ENCODE data around the gene KLF16. TPM values are rescaled to one million over a fixed set of nuclear protein-coding genes. Genes with fewer than 3 reads are reported as not detected.
A peak's percentile ranks its signal among the peaks of the same experiment; 100 is the strongest.

KLF16 gene
- total RNA-seq, 1 donor from 2014 or later = 13.2 TPM

GRCh38 chr19:1905110-1905862 lies 41.9 kb upstream of the KLF16 start, which contains the start of the genes ADAT3 and SCAMP4:
Gene ADAT3 (plus strand): TSS chr19:1905399. CDS start chr19:1912048, 6,649 bp downstream.
Gene SCAMP4 (plus strand): TSS chr19:1905399. CDS start chr19:1915020, 9,621 bp downstream.
- Mint-ChIP-seq H3K27ac (peak within 1 kb of the TSS; percentile 98), H3K9me3 (ENCODE audit: low read depth) (no peaks in the 10 kb centered on the region), H3K36me3 (ENCODE audit: insufficient read depth) (peaks cover 3% of the 10 kb centered on the region), H3K4me1 (ENCODE audit: low read depth) (peaks cover 10% of the 10 kb centered on the region), H3K4me3 (ENCODE audit: low read depth) (peak within 1 kb of the TSS; percentile 78), H3K27me3 (no peaks in the 10 kb centered on the region)
- peak; percentile 94 for DNase-seq (ENCODE audit: low spot score, unreplicated experiment)
- no peak for TF ChIP-seq CTCF (IDR thresholded peaks at IDR 0.05; ENCODE audit: unreplicated experiment)

- Mint-ChIP-seq H3K27ac (peak overlapping the region; percentile 98), H3K4me3 (ENCODE audit: low read depth) (peak overlapping the region; percentile 78)
Observed at GRCh38 chr19:1904860-1905109, 41.4 kb upstream of the KLF16 start.

GRCh38 chr19:1902923-1903322 lies 39.5 kb upstream of the KLF16 start:
- Mint-ChIP-seq H3K9me3 (ENCODE audit: low read depth) (no peaks in the 10 kb centered on the region), H3K27ac (no peak overlapping the region), H3K36me3 (ENCODE audit: insufficient read depth) (no peaks in the 10 kb centered on the region), H3K4me1 (ENCODE audit: low read depth) (peaks cover 10% of the 10 kb centered on the region), H3K27me3 (no peaks in the 10 kb centered on the region), H3K4me3 (ENCODE audit: low read depth) (no peak overlapping the region)
- TF ChIP-seq CTCF (IDR thresholded peaks at IDR 0.05; ENCODE audit: unreplicated experiment) = no peak
- DNase-seq (ENCODE audit: low spot score, unreplicated experiment) = no peak

More at GRCh38 chr19:1904860-1905109, 41.4 kb upstream of the KLF16 start:
- Mint-ChIP-seq H3K27me3 (no peaks in the 10 kb centered on the region), H3K4me1 (ENCODE audit: low read depth) (peaks cover 10% of the 10 kb centered on the region), H3K36me3 (ENCODE audit: insufficient read depth) (no peaks in the 10 kb centered on the region), H3K9me3 (ENCODE audit: low read depth) (no peaks in the 10 kb centered on the region)
- no peak for TF ChIP-seq CTCF (IDR thresholded peaks at IDR 0.05; ENCODE audit: unreplicated experiment)
- no peak for DNase-seq (ENCODE audit: low spot score, unreplicated experiment)

- no peak for TF ChIP-seq CTCF (IDR thresholded peaks at IDR 0.05; ENCODE audit: unreplicated experiment)
- Mint-ChIP-seq H3K4me3 (ENCODE audit: low read depth) (no peak overlapping the region), H3K36me3 (ENCODE audit: insufficient read depth) (no peaks in the 10 kb centered on the region), H3K27me3 (no peaks in the 10 kb centered on the region), H3K9me3 (ENCODE audit: low read depth) (no peaks in the 10 kb centered on the region), H3K27ac (no peak overlapping the region), H3K4me1 (ENCODE audit: low read depth) (peaks cover 14% of the 10 kb centered on the region)
- DNase-seq (ENCODE audit: low spot score, unreplicated experiment) = no peak
Observed at GRCh38 chr19:1901940-1902404, 38.6 kb upstream of the KLF16 start.

GRCh38 chr19:1896508-1896907 lies 33.1 kb upstream of the KLF16 start:
- TF ChIP-seq CTCF (IDR thresholded peaks at IDR 0.05; ENCODE audit: unreplicated experiment) = no peak
- no peak for DNase-seq (ENCODE audit: low spot score, unreplicated experiment)
- Mint-ChIP-seq H3K27ac (no peak overlapping the region), H3K4me3 (ENCODE audit: low read depth) (no peak overlapping the region), H3K36me3 (ENCODE audit: insufficient read depth) (no peaks in the 10 kb centered on the region), H3K4me1 (ENCODE audit: low read depth) (peaks cover 4% of the 10 kb centered on the region), H3K27me3 (no peaks in the 10 kb centered on the region), H3K9me3 (ENCODE audit: low read depth) (no peaks in the 10 kb centered on the region)

Data from progenitor cell of endocrine pancreas (in vitro differentiated cells).